ENCODE measurements around the gene DVL1. TPM values are rescaled to one million over a fixed set of nuclear protein-coding genes. Genes with fewer than 3 reads are reported as not detected.

The DVL1 gene
- total and polyA plus RNA-seq, 2 of the 13 experiments (the other 11 are each of a cell fraction or from before 2014, with no cell fraction given): 30.8 to 60.4 TPM

- no peak for TF ChIP-seq ZNF7 (CRISPR knock-in tag; IDR thresholded peaks at IDR 0.05)
- TF ChIP-seq ZNF382 (CRISPR knock-in tag; IDR thresholded peaks at IDR 0.05; ENCODE audit: borderline replicate concordance): no peak
- TF ChIP-seq ELK4 (CRISPR knock-in tag; IDR thresholded peaks at IDR 0.05; ENCODE audit: borderline replicate concordance): no peak
- no peak for TF ChIP-seq ZNF224 (CRISPR knock-in tag; IDR thresholded peaks at IDR 0.05)
- TF ChIP-seq CCDC6 (CRISPR knock-in tag; IDR thresholded peaks at IDR 0.05): no peak
- TF ChIP-seq ZNF776 (CRISPR knock-in tag; IDR thresholded peaks at IDR 0.05): no peak
- peak; percentile 63 for TF ChIP-seq AGO2 (optimal IDR thresholded peaks at IDR 0.05; ENCODE audit: low read depth, low read length)
- no peak for TF ChIP-seq ZNF747 (CRISPR knock-in tag; IDR thresholded peaks at IDR 0.05; ENCODE audit: borderline replicate concordance)
- TF ChIP-seq ZNF124 (CRISPR knock-in tag; IDR thresholded peaks at IDR 0.05): no peak
- TF ChIP-seq SP4 (CRISPR knock-in tag; IDR thresholded peaks at IDR 0.05): no peak
- TF ChIP-seq ZXDC (CRISPR knock-in tag; IDR thresholded peaks at IDR 0.05): no peak
- peak; percentile 93 for TF ChIP-seq ZNF687 (CRISPR knock-in tag; IDR thresholded peaks at IDR 0.05)
- no peak for TF ChIP-seq SOX5 (CRISPR knock-in tag; IDR thresholded peaks at IDR 0.05; ENCODE audit: borderline replicate concordance)
- TF ChIP-seq ZBTB43 (CRISPR knock-in tag; conservative IDR thresholded peaks at IDR 0.05): no peak
- no peak for TF ChIP-seq REXO4 (CRISPR knock-in tag; IDR thresholded peaks at IDR 0.05; ENCODE audit: borderline replicate concordance)
- no peak for TF ChIP-seq NFRKB (IDR thresholded peaks at IDR 0.05)
- TF ChIP-seq CEBPG (CRISPR knock-in tag; IDR thresholded peaks at IDR 0.05): no peak
Observed at GRCh38 chr1:1304331-1305299, 44.6 kb downstream of the DVL1 start (continued).

Data from HepG2 (cell line).